RWPE1 (cell line): ENCODE measurements around the gene CHD9.

ENCODE experiments used
- CTCF ChIA-PET: fragments of 350-600 bp; sonication (Branson Sonifier 250); formaldehyde crosslinking; extraction: SDS; loops from one replicate; lab custom pipeline; 2021; lab: Yijun Ruan, JAX
- POLR2A ChIA-PET: fragments of 400-600 bp; formaldehyde crosslinking; extraction: SDS; loops from one replicate; lab custom pipeline; 2020; ENCODE audit warnings: antibody characterized with exemption; ENCODE audit not compliant: low non-redundant PET; lab: Yijun Ruan, JAX
- DNase-seq: peaks from one replicate; pipeline ENCODE4 v3.0.0; 2012; ENCODE audit warnings: low spot score
- H3K27ac ChIP-seq: fragments of 450-650 bp; 2 replicates; pipeline ENCODE4 v1.5.1; 2017
- CTCF ChIP-seq: fragments of 450-650 bp; conservative IDR thresholded peaks from 2 replicates; pipeline ENCODE4 v1.5.1; 2017; ENCODE audit warnings: low read depth, mild to moderate bottlenecking

CHD9 gene

GRCh38 chr16:53105565-53105964 lies 50.8 kb downstream of the CHD9 start:
- no peak overlapping the region for H3K27ac ChIP-seq
- CTCF ChIA-PET = interaction anchor here (1.2 kb wide), 1 partner anchor 14 kb away, joined by 5 read pairs; no protein-coding TSS in a partner anchor
- TF ChIP-seq CTCF = no peak
- POLR2A ChIA-PET = no interaction called here
- DNase-seq = no peak

- CTCF ChIA-PET = no interaction called here
- no peak overlapping the region for H3K27ac ChIP-seq
These were observed 56.4 kb downstream of the CHD9 start for GRCh38 chr16:53111078-53111791.

GRCh38 chr16:53112015-53112414 lies 57.2 kb downstream of the CHD9 start:
- H3K27ac ChIP-seq = no peak overlapping the region
- CTCF ChIA-PET = interaction anchor here (0.8 kb wide), 1 partner anchor 12 kb away, joined by 4 read pairs; no protein-coding TSS in a partner anchor
- no peak for TF ChIP-seq CTCF
- POLR2A ChIA-PET = interaction anchor here (0.5 kb wide), 1 partner anchor 8 kb away, joined by 3 read pairs; no protein-coding TSS in a partner anchor
- DNase-seq = no peak

More at GRCh38 chr16:53111078-53111791, 56.4 kb downstream of the CHD9 start:
- POLR2A ChIA-PET = no interaction called here
- no peak for TF ChIP-seq CTCF
- no peak for DNase-seq

GRCh38 chr16:53115047-53115446 lies 60.3 kb downstream of the CHD9 start:
- ChIA-PET CTCF (interaction anchor here (0.6 to 1.1 kb wide), 2 partner anchors 15 to 41 kb away, joined by 3 to 4 read pairs; no protein-coding TSS in a partner anchor), POLR2A (no interaction called here)
- DNase-seq = no peak
- H3K27ac ChIP-seq = no peak overlapping the region
- TF ChIP-seq CTCF = no peak

- TF ChIP-seq CTCF = no peak
- POLR2A ChIA-PET = no interaction called here
- no peak overlapping the region for H3K27ac ChIP-seq
- DNase-seq = no peak
- CTCF ChIA-PET = interaction anchor here (0.6 to 1.1 kb wide), 2 partner anchors 14 to 41 kb away, joined by 3 to 4 read pairs; no protein-coding TSS in a partner anchor
These were observed 61.0 kb downstream of the CHD9 start for GRCh38 chr16:53115773-53116172.

- TF ChIP-seq CTCF = no peak
- POLR2A ChIA-PET = no interaction called here
- CTCF ChIA-PET = interaction anchor here (0.6 to 0.9 kb wide), 2 partner anchors 9 to 36 kb away, joined by 4 read pairs; no protein-coding TSS in a partner anchor
- no peak for DNase-seq
- H3K27ac ChIP-seq = 0 out of 2 replicates have a peak overlapping the region, but pooled peaks have one; percentile 19
These were observed 66.3 kb downstream of the CHD9 start for GRCh38 chr16:53121043-53121620.
